ENCODE results near the gene NRXN3. TPM values are rescaled to one million over a fixed set of nuclear protein-coding genes. Genes with fewer than 3 reads are reported as not detected.
A peak's percentile ranks its signal among the peaks of the same experiment; 100 is the strongest.

NRXN3 gene
- total and polyA plus RNA-seq, 2 of the 4 experiments (the other 2 are of a cell fraction) = 4.8 to 25.1 TPM

- H3K27me3 ChIP-seq (ENCODE audit: control insufficient read depth, insufficient read depth, low read length) = no peaks in the 10 kb centered on the region
- no peaks in the 10 kb centered on the region for H3K79me1 ChIP-seq (ENCODE audit: low read depth in 1 of 2, low read length in 2 of 2)
- peak overlapping the region; percentile 40; the same call in 1 of the 2 replicates for H4K91ac ChIP-seq (ENCODE audit: insufficient read depth, low read depth, low read length)
- H2BK120ac ChIP-seq (ENCODE audit: low read depth, low read length) = 0 out of 2 replicates have a peak overlapping the region, but pooled peaks have one; percentile 6
- dilution Hi-C loops (cut with HindIII; ENCODE audit: low sequenced_read_pairs, unreplicated experiment) = no loop called here
- peak overlapping the region; percentile 34; the same call in 1 of the 2 replicates for H4K5ac ChIP-seq (ENCODE audit: low read depth, low read length)
- peak overlapping the region; percentile 46 for H2AFZ ChIP-seq (replicated peaks; ENCODE audit: low read length, poor library complexity)
- 0 out of 2 replicates have a peak overlapping the region, but pooled peaks have one; percentile 17 for H3K14ac ChIP-seq (replicated peaks; ENCODE audit: low read depth, low read length)
- peak overlapping the region; percentile 24; the same call in 1 of the 2 replicates for H3K18ac ChIP-seq (ENCODE audit: low read depth, low read length)
- ChIA-PET POLR2A (ENCODE audit: unreplicated experiment) (no interaction called here), CTCF (interaction anchor here (0.9 kb wide), 1 partner anchor 32 kb away, joined by 6 read pairs; no protein-coding TSS in a partner anchor)
- no peak overlapping the region for H3K4me3 ChIP-seq (ENCODE audit: insufficient read depth, low read depth, low read length)
- H2AK5ac ChIP-seq (ENCODE audit: low read depth, low read length) = no peak overlapping the region
- H3K9ac ChIP-seq (ENCODE audit: low read depth, low read length) = no peak overlapping the region
- no peak overlapping the region for H3K4ac ChIP-seq (ENCODE audit: low read depth, low read length)
- DNase-seq (peak; percentile 59), ATAC-seq (ENCODE audit: low read depth) (peak; percentile 60)
- no peaks in the 10 kb centered on the region for H3K9me3 ChIP-seq (ENCODE audit: control insufficient read depth, insufficient read depth, low read length)
- in situ Hi-C loops (cut with MboI; ENCODE audit: low sequenced_read_pairs) = no loop called here
- no peak overlapping the region for H3K23ac ChIP-seq (ENCODE audit: low read depth, low read length)
- intact Hi-C loops (cut with micrococcal nuclease) = no loop called here
- no CpG with 5 or more reads among the region's 5 CpGs for WGBS, 2 experiments (ENCODE audit: extremely low coverage in 2 of 2, insufficient read length in 1 of 2)
- no peak overlapping the region for H2AK9ac ChIP-seq (replicated peaks; ENCODE audit: low read depth, low read length, poor library complexity)
- H4K8ac ChIP-seq (ENCODE audit: low read depth in 2 of 2, low read length in 2 of 2) = peak overlapping the region in 1 of 2 experiments; percentile 20; a peak in 1 of 4 replicates
- H2BK5ac ChIP-seq (ENCODE audit: low read depth, low read length, poor library complexity, severe bottlenecking) = no peak overlapping the region
- H3K27ac ChIP-seq (ENCODE audit: insufficient read depth, low read length) = no peak overlapping the region
- H3K36me3 ChIP-seq (ENCODE audit: control insufficient read depth, insufficient read depth, low read length) = no peaks in the 10 kb centered on the region
- no peaks in the 10 kb centered on the region for H3K9me1 ChIP-seq (ENCODE audit: insufficient read depth, low read length)
- no peaks in the 10 kb centered on the region for H4K20me1 ChIP-seq (ENCODE audit: insufficient read depth, low read length)
- no TSS peak for BruUV-seq (replicated peaks)
- no peak overlapping the region for H2BK15ac ChIP-seq (ENCODE audit: low read depth, low read length)
- no peak overlapping the region for H3K56ac ChIP-seq (ENCODE audit: extremely low read depth, insufficient read depth, low read length)
- H3K4me1 ChIP-seq (ENCODE audit: control insufficient read depth, insufficient read depth, low read length) = peaks cover 10% of the 10 kb centered on the region; the same call in 1 of the 2 replicates
- TF ChIP-seq MAFK (IDR thresholded peaks at IDR 0.05; ENCODE audit: low read depth, low read length) = peak; percentile 7; the same call in 1 of the 2 replicates
- TF ChIP-seq MAZ (IDR thresholded peaks at IDR 0.05; ENCODE audit: borderline replicate concordance, low read depth, low read length) = no peak
- TF ChIP-seq RAD21 (IDR thresholded peaks at IDR 0.05; ENCODE audit: low read length) = no peak
- TF ChIP-seq NFE2L2 (IDR thresholded peaks at IDR 0.05; ENCODE audit: low read depth, low read length) = peak; percentile 38; the same call in 1 of the 2 replicates
- no peak for TF ChIP-seq RCOR1 (IDR thresholded peaks at IDR 0.05; ENCODE audit: insufficient replicate concordance, low read length)
- TF ChIP-seq FOS (IDR thresholded peaks at IDR 0.05; ENCODE audit: low read depth, low read length) = 0 out of 2 replicates have a peak, but pooled peaks have one; percentile 13
- H2BK20ac ChIP-seq (ENCODE audit: low read depth, low read length) = peak overlapping the region; percentile 16; the same call in 1 of the 2 replicates
- no peak overlapping the region; the same call in 1 of the 2 replicates for H3K4me2 ChIP-seq (ENCODE audit: low read depth, low read length)
Observed at GRCh38 chr14:79549515-79549914, 1379.3 kb downstream of the NRXN3 start.

Measured in IMR-90 (cell line).